ENCODE results near the gene B4GALT1.
"Not testable (repeated sequence)": the region's sequence is repeated elsewhere in the genome, so short reads cannot be mapped to it uniquely, and the experiment has no call there.

The B4GALT1 gene

DNA sequence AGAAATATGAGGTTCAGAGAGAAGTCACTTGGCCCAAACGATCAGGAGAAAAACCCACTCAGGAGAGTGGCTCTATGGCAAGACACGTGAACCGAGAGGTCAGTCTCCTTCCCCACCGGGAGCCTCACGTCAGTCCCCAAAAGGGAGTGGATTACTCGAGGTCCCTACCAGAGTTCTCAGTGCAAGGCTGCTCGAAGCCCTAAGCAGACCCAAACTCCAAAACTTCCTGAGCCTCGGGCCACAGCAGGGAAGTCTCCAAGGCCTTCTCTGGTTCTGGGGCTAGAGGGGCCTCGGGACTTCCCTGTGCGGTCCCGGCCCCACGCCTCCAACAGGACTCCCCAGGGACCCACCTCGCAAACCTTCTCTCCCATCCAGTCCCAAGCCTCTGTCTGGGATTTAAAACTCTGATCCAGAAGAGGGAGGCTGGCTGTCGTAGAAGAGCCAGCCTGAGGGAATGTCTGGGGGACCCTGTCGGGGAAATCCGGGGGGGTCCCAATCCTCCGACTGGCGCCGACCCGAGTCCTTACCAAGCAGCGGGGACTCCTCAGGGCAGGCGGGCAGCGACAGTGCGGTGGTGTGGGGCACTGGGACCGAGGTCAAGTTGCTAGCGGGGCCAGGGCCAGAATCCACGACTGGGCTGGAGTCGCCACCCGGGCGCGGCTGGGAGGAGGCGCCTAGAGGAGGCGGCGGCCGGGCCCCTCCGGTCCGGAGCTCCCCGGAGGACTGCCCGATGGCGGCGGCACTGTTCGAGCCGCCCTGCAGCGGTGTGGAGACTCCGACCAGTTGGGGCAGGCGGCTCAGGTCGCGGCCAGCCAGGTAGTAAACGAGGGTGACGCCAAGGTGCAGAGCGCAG, 679 bp downstream of the B4GALT1 start:
- Histone ChIP-seq H2BK120ac (ENCODE audit: low read depth, low read length) (peak overlapping the region; percentile 64), H3K27me3 (ENCODE audit: control insufficient read depth in 1 of 2, insufficient read depth in 1 of 2, low read length in 2 of 2) (no peaks in the 10 kb centered on the region), H3K23ac (ENCODE audit: low read length in 2 of 2) (peak overlapping the region; percentile 47 to 56), H3K9me3 (ENCODE audit: control insufficient read depth, low read length) (no peaks in the 10 kb centered on the region), H3K79me1 (replicated peaks; ENCODE audit: low read length, poor library complexity, severe bottlenecking) (peaks cover 7% of the 10 kb centered on the region), H3K18ac (ENCODE audit: low read depth in 1 of 2, low read length in 2 of 2) (peak overlapping the region; percentile 93 to 99), H4K91ac (ENCODE audit: low read length) (peak overlapping the region; percentile 64), H3K4me1 (ENCODE audit: control insufficient read depth, insufficient read depth, low read depth, low read length) (peaks cover 35% of the 10 kb centered on the region), H2BK5ac (ENCODE audit: low read depth, low read length, poor library complexity, severe bottlenecking) (peak overlapping the region; percentile 46), H3K4me3 (ENCODE audit: insufficient read depth in 1 of 2, low read depth in 1 of 2, low read length in 2 of 2) (peak overlapping the region; percentile 88 to 94), H3K4me2 (ENCODE audit: low read length, poor library complexity, severe bottlenecking) (peak overlapping the region; percentile 91), H3K36me3 (ENCODE audit: control insufficient read depth in 1 of 2, insufficient read depth in 2 of 2, low read depth in 1 of 2, low read length in 2 of 2) (no peaks in the 10 kb centered on the region), H4K8ac (ENCODE audit: low read length) (peak overlapping the region; percentile 90), H2BK15ac (ENCODE audit: low read depth, poor library complexity, severe bottlenecking) (peak overlapping the region; percentile 95), H3K4ac (ENCODE audit: low read depth in 1 of 2, low read length in 2 of 2) (peak overlapping the region; percentile 74 to 87), H3K27ac (ENCODE audit: low read length, poor library complexity, severe bottlenecking) (no peak overlapping the region), H3K14ac (ENCODE audit: low read length in 2 of 2) (peak overlapping the region; percentile 79 to 96), H2AFZ (ENCODE audit: low read depth, low read length) (peak overlapping the region; percentile 75), H3K9ac (ENCODE audit: low read length) (peak overlapping the region; percentile 96), H2AK5ac (ENCODE audit: low read length, severe bottlenecking) (no peak overlapping the region), H2BK12ac (ENCODE audit: low read length in 2 of 2) (peak overlapping the region; percentile 70 to 76)
- under 1% methylated on average over 42 of the region's 51 CpGs for WGBS
- peak; percentile 66 for DNase-seq

- H3K9ac ChIP-seq (ENCODE audit: low read length): peak overlapping the region; percentile 96
- H4K91ac ChIP-seq (ENCODE audit: low read length): peak overlapping the region; percentile 34
- H3K23ac ChIP-seq (ENCODE audit: low read length in 2 of 2): peak overlapping the region in 1 of 2 experiments; percentile 92
- 48% methylated on average over 10 of the region's 10 CpGs for WGBS
- H3K4me2 ChIP-seq (ENCODE audit: low read length, poor library complexity, severe bottlenecking): peak overlapping the region; percentile 91
- peak overlapping the region; percentile 34 to 88 for H3K4me3 ChIP-seq (ENCODE audit: insufficient read depth in 1 of 2, low read depth in 1 of 2, low read length in 2 of 2)
- no peaks in the 10 kb centered on the region for H3K36me3 ChIP-seq (ENCODE audit: control insufficient read depth in 1 of 2, insufficient read depth in 2 of 2, low read depth in 1 of 2, low read length in 2 of 2)
- no peak overlapping the region for H2BK5ac ChIP-seq (ENCODE audit: low read depth, low read length, poor library complexity, severe bottlenecking)
- no peaks in the 10 kb centered on the region for H3K27me3 ChIP-seq (ENCODE audit: control insufficient read depth in 1 of 2, insufficient read depth in 1 of 2, low read length in 2 of 2)
- peak overlapping the region; percentile 57 to 76 for H3K18ac ChIP-seq (ENCODE audit: low read depth in 1 of 2, low read length in 2 of 2)
- peak overlapping the region; percentile 32 to 55 for H2BK12ac ChIP-seq (ENCODE audit: low read length in 2 of 2)
- no peaks in the 10 kb centered on the region for H3K9me3 ChIP-seq (ENCODE audit: control insufficient read depth, low read length)
- peak overlapping the region; percentile 49 for H2AK5ac ChIP-seq (ENCODE audit: low read length, severe bottlenecking)
- no peak overlapping the region for H2BK120ac ChIP-seq (ENCODE audit: low read depth, low read length)
- H4K8ac ChIP-seq (ENCODE audit: low read length): peak overlapping the region; percentile 45
- H3K4ac ChIP-seq (ENCODE audit: low read depth in 1 of 2, low read length in 2 of 2): peak overlapping the region in 1 of 2 experiments; percentile 5
- peaks cover 36% of the 10 kb centered on the region for H3K4me1 ChIP-seq (ENCODE audit: control insufficient read depth, insufficient read depth, low read depth, low read length)
- H2BK15ac ChIP-seq (ENCODE audit: low read depth, poor library complexity, severe bottlenecking): peak overlapping the region; percentile 62
- no peak overlapping the region for H2AFZ ChIP-seq (ENCODE audit: low read depth, low read length)
- peaks cover 7% of the 10 kb centered on the region for H3K79me1 ChIP-seq (replicated peaks; ENCODE audit: low read length, poor library complexity, severe bottlenecking)
- DNase-seq: peak; percentile 84
- no peak overlapping the region for H3K14ac ChIP-seq (ENCODE audit: low read length in 2 of 2)
- no peak overlapping the region for H3K27ac ChIP-seq (ENCODE audit: low read length, poor library complexity, severe bottlenecking)
Observed at GRCh38 chr9:33165263-33166151, 1.6 kb downstream of the B4GALT1 start.

- Histone ChIP-seq H3K4me1 (ENCODE audit: control insufficient read depth, insufficient read depth, low read depth, low read length) (peaks cover 37% of the 10 kb centered on the region), H3K18ac (ENCODE audit: low read depth in 1 of 2, low read length in 2 of 2) (peak overlapping the region in 1 of 2 experiments; percentile 57), H3K9ac (ENCODE audit: low read length) (peak overlapping the region; percentile 96), H3K4me3 (ENCODE audit: insufficient read depth in 1 of 2, low read depth in 1 of 2, low read length in 2 of 2) (peak overlapping the region in 1 of 2 experiments; percentile 88)
- WGBS: 96% methylated on average over 1 of the region's 7 CpGs
- H2AK5ac ChIP-seq (ENCODE audit: low read length, severe bottlenecking); H3K27me3 ChIP-seq (ENCODE audit: control insufficient read depth in 1 of 2, insufficient read depth in 1 of 2, low read length in 2 of 2); H2BK120ac ChIP-seq (ENCODE audit: low read depth, low read length); H3K9me3 ChIP-seq (ENCODE audit: control insufficient read depth, low read length); H3K14ac ChIP-seq (ENCODE audit: low read length in 2 of 2); H2AFZ ChIP-seq (ENCODE audit: low read depth, low read length); H3K36me3 ChIP-seq (ENCODE audit: control insufficient read depth in 1 of 2, insufficient read depth in 2 of 2, low read depth in 1 of 2, low read length in 2 of 2); H3K27ac ChIP-seq (ENCODE audit: low read length, poor library complexity, severe bottlenecking); H3K4ac ChIP-seq (ENCODE audit: low read depth in 1 of 2, low read length in 2 of 2); H2BK12ac ChIP-seq (ENCODE audit: low read length in 2 of 2); H4K8ac ChIP-seq (ENCODE audit: low read length); H3K23ac ChIP-seq (ENCODE audit: low read length in 2 of 2); H3K79me1 ChIP-seq (replicated peaks; ENCODE audit: low read length, poor library complexity, severe bottlenecking); DNase-seq; H4K91ac ChIP-seq (ENCODE audit: low read length); H3K4me2 ChIP-seq (ENCODE audit: low read length, poor library complexity, severe bottlenecking); H2BK5ac ChIP-seq (ENCODE audit: low read depth, low read length, poor library complexity, severe bottlenecking); H2BK15ac ChIP-seq (ENCODE audit: low read depth, poor library complexity, severe bottlenecking): not testable (repeated sequence)
Observed at GRCh38 chr9:33164921-33165262, 2.2 kb downstream of the B4GALT1 start.

Data from mesenchymal stem cell (in vitro differentiated cells and primary cell).